NB4 (cell line): Measurements from ENCODE around the gene BNIP3.

Source experiments
- DNase-seq: peaks from one replicate; pipeline ENCODE4 v3.0.0; 2010; ENCODE audit warnings: low read depth
- H3K4me3 ChIP-seq: one replicate; pipeline ENCODE4 v1.5.1; 2011; ENCODE audit warnings: mild to moderate bottlenecking, low read depth, low read length, moderate library complexity
- CTCF ChIP-seq: IDR thresholded peaks from one replicate; pipeline ENCODE4 v1.5.1; 2012; ENCODE audit warnings: low read depth, low read length
- MYC ChIP-seq: IDR thresholded peaks from 2 replicates; pipeline ENCODE4 v1.6.1; 2011; ENCODE audit warnings: low read depth, low read length
- POLR2A ChIP-seq: IDR thresholded peaks from 2 replicates; pipeline ENCODE4 v1.6.1; 2011; ENCODE audit warnings: mild to moderate bottlenecking; ENCODE audit not compliant: insufficient read length; ENCODE audit errors: extremely low read depth
- TF ChIP-seq, protein P1 (sequence below): IDR thresholded peaks from 2 replicates; pipeline ENCODE4 v1.6.1; 2011; ENCODE audit warnings: low read depth, low read length

The BNIP3 gene

GRCh38 chr10:131947631-131948347, 33.9 kb downstream of the BNIP3 start:
- no peak for DNase-seq
- no peak overlapping the region for H3K4me3 ChIP-seq
- TF ChIP-seq MYC (no peak), CTCF (no peak), POLR2A (no peak)
- TF ChIP-seq, protein P1, sequence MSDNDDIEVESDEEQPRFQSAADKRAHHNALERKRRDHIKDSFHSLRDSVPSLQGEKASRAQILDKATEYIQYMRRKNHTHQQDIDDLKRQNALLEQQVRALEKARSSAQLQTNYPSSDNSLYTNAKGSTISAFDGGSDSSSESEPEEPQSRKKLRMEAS = no peak

- TF ChIP-seq, protein P1 = no peak
- TF ChIP-seq CTCF (no peak), MYC (no peak), POLR2A (no peak)
- no peak overlapping the region for H3K4me3 ChIP-seq
- no peak for DNase-seq
These were observed 34.8 kb downstream of the BNIP3 start for GRCh38 chr10:131946880-131947279.

GRCh38 chr10:131946321-131946751, 35.4 kb downstream of the BNIP3 start:
- DNase-seq = no peak
- TF ChIP-seq, protein P1 = no peak
- TF ChIP-seq CTCF (no peak), MYC (no peak), POLR2A (no peak)
- H3K4me3 ChIP-seq = no peak overlapping the region

DNA sequence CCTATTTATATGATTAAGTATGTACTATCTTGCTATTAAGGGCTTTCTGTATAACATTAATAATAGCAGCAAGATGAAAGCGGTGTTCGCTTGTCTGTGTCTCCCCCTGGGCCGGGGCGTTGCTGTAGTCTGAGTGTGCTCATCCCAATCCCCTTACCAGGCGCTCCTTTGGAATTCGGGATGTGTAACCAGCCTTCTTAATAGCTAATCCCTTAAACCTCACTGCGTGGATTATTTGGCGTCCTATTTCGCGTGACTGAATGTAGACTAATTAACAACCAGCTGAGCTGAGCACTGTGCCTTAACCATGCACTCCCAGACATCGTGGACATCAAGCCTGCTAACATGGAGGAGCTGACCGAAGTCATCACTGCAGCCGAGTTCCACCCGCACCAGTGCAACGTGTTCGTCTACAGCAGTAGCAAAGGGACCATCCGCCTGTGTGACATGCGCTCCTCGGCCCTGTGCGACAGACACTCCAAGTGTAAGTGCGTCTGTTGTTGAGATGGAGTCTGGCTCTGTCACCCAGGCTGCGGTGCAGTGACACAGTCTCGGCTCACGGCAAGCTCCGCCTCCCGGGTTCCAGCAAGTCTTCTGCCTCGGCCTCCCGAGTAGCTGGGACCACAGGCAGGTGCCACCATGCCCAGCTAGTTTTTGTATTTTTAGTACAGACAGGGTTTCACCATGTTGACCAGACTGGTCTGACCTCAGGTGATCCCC, 36.6 kb downstream of the BNIP3 start:
- H3K4me3 ChIP-seq = no peak overlapping the region
- TF ChIP-seq, protein P1 = no peak
- TF ChIP-seq MYC (no peak), CTCF (no peak), POLR2A (no peak)
- DNase-seq = no peak

- DNase-seq = no peak
- H3K4me3 ChIP-seq = no peak overlapping the region
- TF ChIP-seq POLR2A = no peak
- no peak for TF ChIP-seq MYC
- TF ChIP-seq CTCF = no peak
- TF ChIP-seq, protein P1 = no peak
These were observed 37.3 kb downstream of the BNIP3 start for GRCh38 chr10:131944412-131944811.
